SKM-1 (cell line): Measurements from ENCODE around the gene KRT24.

ENCODE experiments used
- DNase-seq: peaks from one replicate; lab custom pipeline; 2025; ENCODE audit not compliant: unreplicated experiment; lab: John Stamatoyannopoulos, UW

The KRT24 gene

DNA sequence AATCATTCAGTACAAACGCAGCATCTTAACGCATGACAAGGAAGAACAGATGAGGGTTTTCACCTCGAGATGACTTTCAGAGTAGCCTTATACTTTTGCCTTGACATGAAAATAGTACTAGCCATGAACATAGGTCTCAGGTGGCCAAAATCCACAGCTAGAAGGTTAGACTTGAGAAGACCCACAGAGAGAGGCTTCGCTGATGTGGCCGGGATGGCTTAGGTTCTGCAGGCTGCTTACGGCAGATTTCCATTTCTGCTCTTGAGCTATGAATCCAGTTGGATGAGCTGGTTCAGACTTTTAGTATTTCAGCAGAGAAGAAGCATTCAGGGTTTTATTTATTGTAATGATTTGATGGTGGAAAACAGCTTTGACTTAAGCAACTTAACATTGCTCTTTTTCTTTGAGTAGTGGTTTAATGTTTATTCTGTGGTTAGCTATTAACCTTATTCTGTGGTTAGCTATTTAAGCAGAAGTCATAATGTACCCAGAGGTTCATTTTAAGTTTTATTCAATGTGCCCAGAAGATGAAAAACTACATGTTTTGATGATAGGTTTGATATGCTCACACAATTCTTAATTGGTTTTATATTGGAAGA, 7.6 kb downstream of the KRT24 start:
- no peak for DNase-seq

DNA sequence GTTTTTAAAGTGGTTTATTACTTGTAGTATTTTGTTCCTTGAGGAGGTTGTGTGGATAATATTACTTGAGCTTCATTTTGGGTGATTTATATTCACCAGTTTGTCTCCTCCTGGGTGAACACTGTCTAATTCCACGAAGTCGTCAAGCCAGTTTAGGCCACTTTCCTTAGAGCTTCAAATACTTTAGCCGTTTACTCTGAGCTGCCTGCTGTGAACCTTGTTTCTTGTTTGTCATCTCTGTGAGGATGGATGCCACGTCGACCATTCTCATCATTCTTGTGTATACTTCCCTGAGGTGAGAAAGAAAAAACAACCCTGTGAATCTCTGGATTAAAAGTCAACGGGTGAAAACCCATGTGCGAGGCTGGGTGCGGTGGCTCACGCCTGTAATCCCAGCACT, 9.0 kb downstream of the KRT24 start:
- no peak for DNase-seq

GRCh38 chr17:40687106-40687505, 16.4 kb downstream of the KRT24 start:
- no peak for DNase-seq

DNA sequence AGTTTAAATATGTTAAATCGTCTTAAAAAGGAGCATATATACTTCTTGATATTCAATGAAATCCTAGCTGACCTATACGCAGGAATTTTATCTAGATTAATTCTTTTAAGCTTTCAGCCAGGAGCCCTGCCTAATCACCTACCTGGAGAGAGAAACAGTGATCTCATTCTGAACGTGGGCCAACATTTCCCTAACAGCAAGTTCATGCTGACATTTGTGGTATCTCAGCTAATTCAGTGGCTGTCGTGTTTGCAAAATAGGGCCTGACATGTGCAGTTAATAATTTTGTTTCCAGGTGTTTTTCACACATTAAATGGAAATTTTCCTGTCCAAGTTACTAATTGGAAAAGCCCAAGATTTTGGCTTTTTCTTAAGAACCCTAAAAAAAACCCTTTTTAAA, 17.4 kb downstream of the KRT24 start:
- no peak for DNase-seq

DNA sequence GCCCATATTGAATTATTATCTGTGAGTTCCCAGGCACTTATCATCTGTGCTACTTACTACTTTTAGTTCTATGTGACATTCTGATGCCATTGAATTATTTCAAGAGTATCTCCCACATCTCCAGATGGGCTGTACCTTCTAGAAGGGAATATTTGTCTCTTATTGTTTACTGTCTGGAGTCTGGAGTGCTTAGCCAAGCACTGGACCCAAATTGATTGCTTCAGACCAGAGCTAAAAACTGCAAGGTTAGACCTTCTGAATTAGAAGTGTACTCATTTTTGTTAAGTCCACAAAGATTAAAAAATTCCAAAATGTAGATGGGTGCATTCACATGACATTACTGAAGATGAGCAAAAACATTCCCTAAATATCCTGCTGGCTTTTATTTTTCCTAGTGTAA, 22.6 kb downstream of the KRT24 start:
- DNase-seq, result no peak

- DNase-seq, result no peak
These were observed 24.0 kb downstream of the KRT24 start for GRCh38 chr17:40679523-40679907.

- no peak for DNase-seq
These were observed 24.5 kb downstream of the KRT24 start for GRCh38 chr17:40678902-40679522.

- peak; percentile 58 for DNase-seq
These were observed 27.6 kb downstream of the KRT24 start for GRCh38 chr17:40675905-40676304.

GRCh38 chr17:40672654-40673053, 30.9 kb downstream of the KRT24 start:
- no peak for DNase-seq

DNA sequence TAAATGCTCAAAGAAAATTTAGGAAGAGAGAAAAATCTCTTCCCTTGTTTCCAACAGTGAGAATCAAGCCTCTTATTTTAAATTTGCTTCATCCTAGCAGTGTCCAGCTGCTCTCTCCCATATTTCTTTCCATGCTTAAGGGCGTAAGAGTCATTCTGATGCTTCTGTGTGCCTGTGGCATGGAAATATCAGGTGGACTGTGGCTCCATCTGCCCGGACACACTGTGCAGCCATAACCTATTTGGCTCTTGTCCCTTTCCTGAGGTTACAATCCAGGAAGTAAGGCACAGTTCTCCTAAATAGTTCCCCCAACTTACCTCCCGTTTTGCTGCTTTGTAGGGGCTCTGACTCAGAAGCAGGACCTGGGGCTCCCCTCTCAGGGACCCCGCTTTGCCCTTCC, 32.3 kb downstream of the KRT24 start:
- no peak for DNase-seq

- no peak for DNase-seq
These were observed 37.2 kb downstream of the KRT24 start for GRCh38 chr17:40666331-40666730.

DNA sequence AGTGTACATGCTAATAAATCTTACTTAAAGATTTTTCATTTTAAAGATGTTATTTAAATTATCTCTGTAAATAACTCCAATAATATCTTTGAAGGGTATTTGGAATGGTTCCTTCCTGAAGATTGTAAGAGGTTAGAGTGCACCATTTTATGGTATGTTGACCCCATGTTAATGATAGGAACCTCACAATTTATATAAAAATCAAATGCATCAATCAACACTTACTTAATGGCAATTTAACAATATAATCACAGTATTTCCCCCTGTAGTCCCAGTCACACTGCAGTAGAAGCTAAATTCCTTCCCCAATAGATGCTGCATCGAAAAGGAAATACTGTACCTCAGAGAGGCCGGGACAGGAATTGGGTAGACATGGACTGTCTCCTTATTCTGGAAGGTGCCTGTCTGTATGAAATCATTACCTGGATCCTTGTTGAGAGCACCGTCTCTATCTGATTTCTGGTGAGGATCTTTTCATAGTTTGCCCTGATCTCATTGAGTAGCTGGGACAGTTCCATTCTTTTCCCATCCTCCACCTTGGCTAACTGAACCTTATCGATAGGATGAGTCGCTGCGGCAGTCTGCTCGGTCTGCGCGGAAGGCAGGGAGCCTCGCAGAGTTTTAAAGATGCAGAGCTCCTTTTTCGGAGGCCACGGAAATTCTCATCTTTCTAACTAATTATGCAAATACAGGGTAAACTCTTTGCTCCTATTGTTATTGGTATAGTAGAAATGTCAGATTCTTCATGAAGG, 38.8 kb downstream of the KRT24 start, which contains the start of gene KRT222:
Gene KRT222 (minus strand): TSS at position 596 of the 752 bp plus-strand sequence. CDS start 78 bp downstream, at position 518.
- DNase-seq, result no peak

DNA sequence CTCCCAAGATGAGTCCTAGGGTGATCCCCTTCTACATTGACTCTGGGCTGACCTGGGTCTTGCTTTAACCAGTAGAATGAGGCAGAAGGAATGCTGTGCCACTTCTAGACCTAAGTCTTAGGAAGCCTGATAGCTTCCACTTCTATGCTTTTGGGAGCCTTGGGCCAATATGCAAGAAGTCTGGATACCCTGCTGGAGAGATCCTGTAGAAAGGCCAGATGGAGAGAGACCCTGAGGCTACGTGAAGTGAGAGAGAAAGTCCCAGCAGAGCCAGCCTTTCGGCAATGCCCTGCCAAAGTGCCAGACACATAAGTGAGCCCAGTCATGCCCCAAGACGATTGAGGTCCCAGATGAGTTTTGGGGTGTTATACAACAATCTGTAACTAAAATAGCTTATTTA, 40.3 kb downstream of the KRT24 start:
- DNase-seq, result no peak

GRCh38 chr17:40659911-40660310, 43.6 kb downstream of the KRT24 start:
- no peak for DNase-seq

DNA sequence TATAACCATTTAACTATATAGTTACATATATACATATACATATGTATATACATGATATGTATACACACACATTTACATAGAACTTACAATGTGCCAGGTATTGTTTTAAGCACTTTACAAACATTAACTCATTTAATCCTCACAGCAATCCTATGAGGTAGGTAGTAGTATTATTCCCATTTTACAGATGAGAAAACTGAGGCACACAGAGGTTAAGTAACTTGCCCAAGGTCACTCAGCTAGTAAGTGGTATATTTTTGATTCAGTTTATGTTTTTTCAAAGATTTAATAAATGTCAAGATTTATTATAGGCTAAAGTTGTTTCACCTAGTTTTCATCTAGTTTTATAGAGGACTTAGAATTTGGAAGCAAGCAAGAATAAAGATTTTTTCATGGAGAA, 45.2 kb downstream of the KRT24 start:
- no peak for DNase-seq

DNA sequence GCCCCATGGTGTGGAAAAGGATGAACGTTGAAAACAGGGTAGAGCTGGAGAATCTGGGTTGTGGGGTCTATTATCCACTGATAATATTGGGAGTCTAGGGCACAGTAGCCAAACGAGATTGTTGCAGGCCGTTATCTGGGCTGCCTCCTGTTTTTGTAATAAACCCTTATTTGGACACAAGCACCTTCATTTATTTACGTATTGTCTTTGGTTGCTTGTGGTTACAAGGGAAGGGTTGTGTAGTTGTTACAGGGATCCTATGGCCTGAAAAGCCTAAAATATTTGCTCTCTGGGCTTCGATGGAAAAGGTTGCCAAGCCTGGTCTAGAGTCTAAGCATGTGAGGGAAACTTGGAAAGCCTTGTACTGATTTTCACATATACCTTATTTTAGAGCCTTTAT, 51.6 kb downstream of the KRT24 start:
- DNase-seq, result no peak

GRCh38 chr17:40648384-40648968, 55.1 kb downstream of the KRT24 start:
- no peak for DNase-seq
